IMR-90 (cell line): ENCODE data around the gene NLGN4X. TPM values are rescaled to one million over a fixed set of nuclear protein-coding genes. Genes with fewer than 3 reads are reported as not detected.

Source experiments
- microRNA-seq, 2 experiments: library from miRNA; stranded (forward) in 1 of 2; unstranded in 1 of 2; fragments of 10-50 nt in 1 of 2; fragments of <30 nt in 1 of 2; gene quantifications in 1 of 2; microRNA quantifications in 1 of 2; one replicate each; pipeline versions ENCODE3 to v1.1.0; 2013 to 2020; ENCODE audit not compliant: insufficient read depth in 1 of 2, insufficient read length in 1 of 2, unreplicated experiment in 1 of 2
- polyA plus RNA-seq, 3 experiments: library from polyadenylated mRNA; depleted of rRNA; stranded (reverse); fragments of >200 nt; gene quantifications; 2 replicates each; pipeline ENCODE4 v1.2.3, GENCODE V29; 2012; ENCODE audit warnings: low replicate concordance in 1 of 3
- small RNA-seq, 5 experiments: library from RNA; depleted of rRNA; stranded (forward); fragments of <200 nt; gene quantifications; one replicate each; pipeline ENCODE3, GENCODE V24; 2012
- total RNA-seq: library from RNA; depleted of rRNA; stranded (reverse); fragments of >200 nt; gene quantifications from 2 replicates; pipeline ENCODE4 v1.2.3, GENCODE V29; 2012

NLGN4X gene
- total and polyA plus RNA-seq, 2 of the 4 experiments (the other 2 are of a cell fraction) = not detected

Small RNA genes within 50 kb of the gene (microRNA-seq; reads per million reads assigned to microRNA genes)
- not detected for gene RF00322 (ENCODE audit: insufficient read depth, insufficient read length)

Small RNA genes within 50 kb of the gene (small RNA-seq; reads per million reads assigned to genes)
- 0 reads per million in 5 experiments for gene RF00322
